B cell (primary cell): ENCODE results near the gene ARHGAP29. TPM values are rescaled to one million over a fixed set of nuclear protein-coding genes. Genes with fewer than 3 reads are reported as not detected.

Experiments used
- ATAC-seq: fragments of 200-7000 bp; cut with Tn5 transposase; one replicate; pipeline ENCODE4 v1.10.0; 2021; ENCODE audit warnings: low read depth, mild to moderate bottlenecking, moderate number of reproducible peaks, moderate library complexity
- CTCF ChIA-PET: fragments of 350-600 bp; sonication (Branson Sonifier 250); formaldehyde crosslinking; loops from one replicate; lab custom pipeline; 2021; ENCODE audit warnings: antibody characterized with exemption, inconsistent platforms; lab: Charles Lee
- POLR2A ChIA-PET: fragments of 350-600 bp; sonication (Branson Sonifier 250); formaldehyde crosslinking; loops from one replicate; lab custom pipeline; 2021; ENCODE audit warnings: antibody characterized with exemption; lab: Charles Lee
- DNase-seq: peaks from one replicate; pipeline ENCODE4 v3.0.0; 2013
- H2AFZ ChIP-seq: 2 replicates; pipeline ENCODE4 v1.6.1; 2012; ENCODE audit warnings: mild to moderate bottlenecking, low read depth, low read length; ENCODE audit not compliant: insufficient read depth, poor library complexity, severe bottlenecking
- H3K27ac ChIP-seq, 2 donors: 1 replicate in 1 of 2; 2 replicates in 1 of 2; pipeline ENCODE4 v1.5.1; 2012 to 2013; ENCODE audit warnings: low read length in 2 of 2, mild to moderate bottlenecking in 2 of 2, moderate library complexity in 1 of 2
- H3K27me3 ChIP-seq, 4 experiments: fragments of 200-600 bp in 1 of 4; sonication (generic) in 1 of 4; replicated peaks in 1 of 4; 1 replicate in 2 of 4; 2 replicates in 2 of 4; pipeline versions ENCODE4 v1.6.1 to v1.7.0; 2013 to 2016; ENCODE audit warnings: low read length in 3 of 4, mild to moderate bottlenecking in 2 of 4, mixed read lengths in 1 of 4, moderate library complexity in 1 of 4; ENCODE audit not compliant: insufficient read depth in 4 of 4, control insufficient read depth in 3 of 4; ENCODE audit errors: control extremely low read depth in 1 of 4
- H3K36me3 ChIP-seq, 2 experiments: replicated peaks in 1 of 2; 1 replicate in 1 of 2; 2 replicates in 1 of 2; pipeline versions ENCODE4 v1.6.1 to v1.7.1; 2013; ENCODE audit warnings: low read length in 1 of 2; ENCODE audit not compliant: insufficient read depth in 2 of 2, control insufficient read depth in 1 of 2; ENCODE audit errors: control extremely low read depth in 1 of 2, extremely low read depth in 1 of 2
- H3K4me1 ChIP-seq, 2 donors: fragments of 200-600 bp in 1 of 2; sonication (generic) in 1 of 2; 1 replicate in 1 of 2; 2 replicates in 1 of 2; pipeline versions ENCODE4 v1.5.1 to v1.6.1; 2013 to 2017; ENCODE audit warnings: low read length in 2 of 2; ENCODE audit not compliant: control insufficient read depth in 2 of 2, insufficient read depth in 2 of 2
- H3K4me2 ChIP-seq: replicated peaks from 2 replicates; pipeline ENCODE3; 2012; ENCODE audit warnings: mild to moderate bottlenecking, low read depth, low read length; ENCODE audit not compliant: poor library complexity, severe bottlenecking
- H3K4me3 ChIP-seq, 5 experiments: fragments of 200-600 bp in 1 of 5; sonication (generic) in 1 of 5; 1 replicate in 3 of 5; 2 replicates in 2 of 5; pipeline versions ENCODE4 v1.5.1 to v1.7.0; 2011 to 2016; ENCODE audit warnings: low read length in 4 of 5, mild to moderate bottlenecking in 4 of 5, low read depth in 2 of 5, control low read depth in 1 of 5, moderate library complexity in 1 of 5; ENCODE audit not compliant: insufficient read depth in 1 of 5; ENCODE audit errors: control extremely low read depth in 1 of 5, extremely low read depth in 1 of 5
- H3K79me2 ChIP-seq: fragments of 200-600 bp; sonication (generic); one replicate; pipeline ENCODE4 v1.6.0; 2016; ENCODE audit warnings: low read length; ENCODE audit not compliant: control insufficient read depth, insufficient read depth
- H3K9ac ChIP-seq: fragments of 200-600 bp; sonication (generic); 2 replicates; pipeline ENCODE4 v1.6.1; 2017; ENCODE audit warnings: mild to moderate bottlenecking, low read length, moderate library complexity
- H3K9me3 ChIP-seq, 3 donors: one replicate each; pipeline versions ENCODE4 v1.6.1 to v1.7.1; 2013; ENCODE audit warnings: low read length in 2 of 3; ENCODE audit not compliant: control insufficient read depth in 2 of 3, insufficient read depth in 1 of 3; ENCODE audit errors: control extremely low read depth in 1 of 3
- H4K20me1 ChIP-seq: 2 replicates; pipeline ENCODE4 v1.6.0; 2012; ENCODE audit warnings: mild to moderate bottlenecking, low read length; ENCODE audit not compliant: insufficient read depth, control insufficient read depth, poor library complexity, severe bottlenecking
- H3K27ac Mint-ChIP-seq: one replicate; pipeline ENCODE4 v1.8.0; 2021; ENCODE audit warnings: mixed read lengths
- H3K27me3 Mint-ChIP-seq: one replicate; pipeline ENCODE4 v1.8.0; 2021; ENCODE audit warnings: mixed read lengths
- H3K4me1 Mint-ChIP-seq: one replicate; pipeline ENCODE4 v1.8.0; 2021; ENCODE audit warnings: mixed read lengths
- H3K4me3 Mint-ChIP-seq: one replicate; pipeline ENCODE4 v1.8.0; 2021; ENCODE audit warnings: mixed read lengths
- H3K9me3 Mint-ChIP-seq: one replicate; pipeline ENCODE4 v1.8.0; 2022; ENCODE audit warnings: mixed read lengths; ENCODE audit not compliant: insufficient read depth
- EZH2 ChIP-seq: IDR thresholded peaks from 2 replicates; pipeline ENCODE4 v1.6.1; 2012; ENCODE audit warnings: borderline replicate concordance, low read depth, mild to moderate bottlenecking, moderate library complexity, low read length; ENCODE audit not compliant: insufficient read depth, poor library complexity, severe bottlenecking
- WGBS: methylation state at CpG from one replicate; pipeline ENCODE4 v1.1.5; 2013; ENCODE audit warnings: missing lambda C conversion rate; ENCODE audit not compliant: insufficient coverage; 5-methylcytosine and 5-hydroxymethylcytosine counted together
- intact Hi-C: fragments of 100-400 bp; cut with micrococcal nuclease; formaldehyde crosslinking; loops from one replicate; pipeline ENCODE4 v1.10.0; 2022
- polyA plus RNA-seq: library from polyadenylated mRNA; depleted of rRNA; stranded (reverse); fragments of >200 nt; gene quantifications from 2 replicates; pipeline ENCODE4 v1.2.3, GENCODE V29; 2012
- total RNA-seq, 2 donors: library from RNA; stranded (reverse); fragments of 120-200 nt in 1 of 2; gene quantifications; 1 replicate in 1 of 2; 2 replicates in 1 of 2; pipeline versions ENCODE4 v1.2.3 to v1.2.4, GENCODE V29; 2013 to 2022
- TF ChIP-seq, protein P1 (sequence below): fragments of 200-600 bp; IDR thresholded peaks from one replicate; pipeline ENCODE4 v1.8.0; 2022; ENCODE audit warnings: antibody characterized with exemption, mild to moderate bottlenecking

ARHGAP29 gene
- total and polyA plus RNA-seq, 2 donors (not counting 1 experiment from before 2014, with no cell fraction given), result not detected

DNA sequence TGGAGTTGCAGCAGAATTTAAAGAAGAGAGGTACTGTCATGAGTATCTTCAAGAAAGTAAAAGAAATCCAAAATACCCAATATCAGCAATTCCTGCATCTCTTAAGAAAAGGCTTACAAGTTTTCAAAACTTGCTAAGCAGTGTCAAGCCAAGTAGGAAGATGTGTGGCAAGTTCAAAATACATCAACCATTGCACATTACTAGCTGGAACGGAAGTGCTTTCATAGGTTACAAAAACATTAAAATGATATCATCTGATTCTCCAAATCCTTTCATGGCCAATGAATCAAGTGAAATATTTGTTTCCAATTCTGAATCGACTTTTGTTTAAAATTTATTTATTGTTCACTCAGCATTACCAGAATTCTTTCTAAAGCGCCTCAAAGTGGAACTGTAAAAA lies 110.7 kb downstream of the ARHGAP29 start:
- no peaks in the 10 kb centered on the region for H3K4me1 ChIP-seq
- Mint-ChIP-seq H3K27me3 (peaks cover 12% of the 10 kb centered on the region), H3K4me3 (no peak overlapping the region), H3K9me3 (no peaks in the 10 kb centered on the region), H3K4me1 (no peaks in the 10 kb centered on the region), H3K27ac (no peak overlapping the region)
- no peaks in the 10 kb centered on the region for H3K79me2 ChIP-seq
- H4K20me1 ChIP-seq, result no peaks in the 10 kb centered on the region
- no peak overlapping the region for H3K9ac ChIP-seq
- POLR2A ChIA-PET, result no interaction called here
- no peaks in the 10 kb centered on the region for H3K36me3 ChIP-seq
- 83% methylated on average over 1 of the region's 3 CpGs for WGBS
- no peak overlapping the region for H3K4me3 ChIP-seq
- intact Hi-C loops, result no loop called here
- ATAC-seq, result no peak
- H3K27me3 ChIP-seq, result no peaks in the 10 kb centered on the region
- H3K27ac ChIP-seq, result no peak overlapping the region
- H2AFZ ChIP-seq, result no peak overlapping the region
- H3K9me3 ChIP-seq, result no peaks in the 10 kb centered on the region
- TF ChIP-seq, protein P1, sequence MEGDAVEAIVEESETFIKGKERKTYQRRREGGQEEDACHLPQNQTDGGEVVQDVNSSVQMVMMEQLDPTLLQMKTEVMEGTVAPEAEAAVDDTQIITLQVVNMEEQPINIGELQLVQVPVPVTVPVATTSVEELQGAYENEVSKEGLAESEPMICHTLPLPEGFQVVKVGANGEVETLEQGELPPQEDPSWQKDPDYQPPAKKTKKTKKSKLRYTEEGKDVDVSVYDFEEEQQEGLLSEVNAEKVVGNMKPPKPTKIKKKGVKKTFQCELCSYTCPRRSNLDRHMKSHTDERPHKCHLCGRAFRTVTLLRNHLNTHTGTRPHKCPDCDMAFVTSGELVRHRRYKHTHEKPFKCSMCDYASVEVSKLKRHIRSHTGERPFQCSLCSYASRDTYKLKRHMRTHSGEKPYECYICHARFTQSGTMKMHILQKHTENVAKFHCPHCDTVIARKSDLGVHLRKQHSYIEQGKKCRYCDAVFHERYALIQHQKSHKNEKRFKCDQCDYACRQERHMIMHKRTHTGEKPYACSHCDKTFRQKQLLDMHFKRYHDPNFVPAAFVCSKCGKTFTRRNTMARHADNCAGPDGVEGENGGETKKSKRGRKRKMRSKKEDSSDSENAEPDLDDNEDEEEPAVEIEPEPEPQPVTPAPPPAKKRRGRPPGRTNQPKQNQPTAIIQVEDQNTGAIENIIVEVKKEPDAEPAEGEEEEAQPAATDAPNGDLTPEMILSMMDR, result no peak
- TF ChIP-seq EZH2, result no peak
- CTCF ChIA-PET, result no interaction called here
- no peak overlapping the region for H3K4me2 ChIP-seq
- DNase-seq, result no peak

DNA sequence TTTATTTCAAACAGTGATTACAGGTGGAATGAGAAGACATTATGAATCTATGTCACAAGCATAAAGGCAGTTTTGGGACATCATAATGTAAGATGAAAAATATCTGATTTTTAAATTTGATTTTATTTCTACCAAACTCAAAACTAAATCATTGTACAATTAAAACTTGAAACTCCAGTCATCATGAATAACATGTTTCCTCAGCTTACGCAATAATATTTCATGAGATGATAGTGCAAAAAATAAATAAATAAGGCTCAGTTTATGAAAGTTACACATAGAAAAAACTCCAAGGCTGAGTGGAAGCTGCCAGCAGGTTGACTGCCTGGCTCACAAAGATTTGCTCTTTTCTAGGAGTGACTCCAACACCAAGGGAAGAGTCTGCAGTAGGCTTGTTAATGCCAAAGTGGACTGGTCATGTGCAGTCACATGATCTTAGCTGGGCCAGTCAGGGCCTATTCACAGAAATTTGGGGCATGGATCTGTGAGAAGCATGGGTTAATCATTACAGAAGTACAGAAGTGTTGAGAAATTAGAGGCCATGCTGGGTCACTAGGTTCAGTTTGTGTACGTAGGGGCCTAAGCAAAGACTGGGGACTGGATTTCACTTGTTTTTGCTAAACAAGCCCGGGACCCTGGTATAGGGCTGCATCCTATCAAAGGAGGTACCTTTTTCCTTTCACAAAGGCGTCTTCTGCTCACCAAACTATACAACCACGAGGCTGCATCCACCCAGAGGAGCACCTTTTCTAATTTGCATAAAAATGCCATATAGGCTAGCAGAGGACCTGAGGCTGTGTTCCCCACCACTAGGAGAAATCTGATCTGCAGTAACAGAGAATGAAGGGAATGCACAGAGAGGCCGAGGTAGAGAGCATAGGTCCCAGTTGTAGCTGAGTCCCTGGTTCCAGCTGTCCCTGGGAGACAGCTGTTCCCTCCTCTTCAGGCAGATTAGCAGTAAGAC lies 111.6 kb downstream of the ARHGAP29 start:
- POLR2A ChIA-PET, result no interaction called here
- no peaks in the 10 kb centered on the region for H3K4me1 Mint-ChIP-seq
- H2AFZ ChIP-seq, result no peak overlapping the region
- TF ChIP-seq, protein P1, result no peak
- no peak for TF ChIP-seq EZH2
- no peak for ATAC-seq
- no peaks in the 10 kb centered on the region for H3K27me3 ChIP-seq
- H3K27ac ChIP-seq, result no peak overlapping the region
- no peaks in the 10 kb centered on the region for H3K9me3 ChIP-seq
- H3K36me3 ChIP-seq, result no peaks in the 10 kb centered on the region
- CTCF ChIA-PET, result no interaction called here
- H3K27ac Mint-ChIP-seq, result no peak overlapping the region
- H3K27me3 Mint-ChIP-seq, result peaks cover 18% of the 10 kb centered on the region
- no peak overlapping the region for H3K4me3 Mint-ChIP-seq
- H3K9me3 Mint-ChIP-seq, result no peaks in the 10 kb centered on the region
- H3K4me2 ChIP-seq, result no peak overlapping the region
- no peaks in the 10 kb centered on the region for H4K20me1 ChIP-seq
- H3K79me2 ChIP-seq, result no peaks in the 10 kb centered on the region
- intact Hi-C loops, result no loop called here
- WGBS, result 90% methylated on average over 3 of the region's 6 CpGs
- H3K4me3 ChIP-seq, result no peak overlapping the region
- no peaks in the 10 kb centered on the region for H3K4me1 ChIP-seq
- no peak for DNase-seq
- H3K9ac ChIP-seq, result no peak overlapping the region
